Measurements from ENCODE around the gene IRGM.
"Not testable (repeated sequence)": the region's sequence is repeated elsewhere in the genome, so short reads cannot be mapped to it uniquely, and the experiment has no call there.

The IRGM gene, protein sequence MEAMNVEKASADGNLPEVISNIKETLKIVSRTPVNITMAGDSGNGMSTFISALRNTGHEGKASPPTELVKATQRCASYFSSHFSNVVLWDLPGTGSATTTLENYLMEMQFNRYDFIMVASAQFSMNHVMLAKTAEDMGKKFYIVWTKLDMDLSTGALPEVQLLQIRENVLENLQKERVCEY

GRCh38 chr5:150846308-150846653 lies at the start of gene IRGM:
Gene IRGM (plus strand): TSS chr5:150846521. CDS start chr5:150848124, 1,603 bp downstream.
- not testable (repeated sequence) for DNase-seq

DNA sequence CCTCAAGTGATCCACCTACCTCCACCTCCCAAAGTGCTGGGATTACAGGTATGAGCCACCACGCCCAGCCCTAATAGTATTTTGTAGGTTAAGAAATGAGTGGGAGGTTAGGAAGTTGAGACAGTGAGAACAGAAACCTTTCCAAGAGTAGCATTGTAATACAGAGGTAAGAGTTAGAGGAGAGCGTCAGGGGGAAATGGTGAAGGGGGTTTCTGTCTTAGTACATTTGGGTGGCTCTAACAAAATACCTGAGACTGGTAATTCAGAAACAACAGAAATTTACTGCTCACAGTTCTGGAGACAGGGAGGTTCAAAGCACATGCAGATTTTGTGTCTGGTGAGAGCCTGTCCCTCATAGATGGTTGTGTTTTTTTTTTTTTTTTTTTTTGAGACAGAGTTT lies 48.9 kb upstream of the IRGM start:
- no peak for DNase-seq

DNA sequence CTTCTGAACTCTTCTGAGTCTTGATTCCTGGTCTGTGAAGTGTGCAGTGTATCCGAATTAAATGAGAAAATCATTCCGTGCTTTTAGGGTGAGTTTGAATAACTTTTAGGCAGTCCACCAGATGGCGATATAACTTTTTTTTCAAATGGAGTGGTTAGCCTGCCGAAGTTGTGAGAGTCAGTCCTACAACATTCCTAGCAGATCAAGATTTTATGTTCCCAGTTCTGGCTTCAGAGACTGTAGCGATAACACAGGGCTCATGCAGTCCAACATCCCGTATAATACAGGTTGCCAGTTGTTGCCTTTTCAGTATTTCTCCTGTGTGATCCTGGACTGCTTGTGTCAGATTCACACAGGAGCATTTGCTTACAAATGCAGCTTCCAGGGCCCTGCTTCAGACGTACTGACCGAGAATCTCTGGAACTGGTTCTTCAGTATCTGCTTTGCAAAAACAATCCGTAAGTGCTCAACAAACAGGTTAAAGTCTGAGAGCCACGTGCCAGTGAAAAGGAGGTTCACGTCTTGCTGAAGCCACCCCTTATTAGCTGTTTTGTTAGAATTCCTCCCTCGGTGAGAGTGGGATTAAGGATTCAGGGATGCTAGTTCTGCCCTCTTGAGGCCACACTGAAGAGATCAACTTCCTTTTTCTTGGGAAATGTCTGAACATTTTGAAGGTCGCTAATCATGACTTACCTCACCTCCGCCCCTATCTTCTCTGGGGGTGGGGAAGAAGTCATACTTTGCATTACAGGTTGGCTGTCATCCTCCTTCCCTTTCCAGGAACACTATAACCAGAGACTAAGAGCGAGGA lies 45.0 kb upstream of the IRGM start:
- peak; percentile 53 to 79 (median 77) for DNase-seq

DNA sequence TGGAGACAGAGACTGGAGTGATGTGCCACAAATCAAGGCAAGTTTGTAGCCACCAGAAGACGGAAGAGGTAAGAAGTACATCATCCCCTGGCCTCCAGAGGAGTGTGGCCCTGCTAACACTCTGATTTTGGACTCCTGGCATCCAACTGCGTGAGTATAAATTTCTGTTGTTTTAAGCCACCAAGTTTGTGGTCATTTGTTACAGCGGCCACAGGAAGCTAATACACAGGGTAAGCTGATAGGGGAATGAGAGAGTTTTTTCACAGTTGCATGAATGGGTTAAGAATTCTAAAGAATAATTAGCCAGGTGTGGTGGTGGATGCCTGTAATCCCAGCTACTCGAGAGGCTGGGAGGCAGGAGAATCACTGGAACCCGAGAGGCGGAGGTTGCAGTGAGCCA lies 41.9 kb upstream of the IRGM start:
- DNase-seq: no peak

DNA sequence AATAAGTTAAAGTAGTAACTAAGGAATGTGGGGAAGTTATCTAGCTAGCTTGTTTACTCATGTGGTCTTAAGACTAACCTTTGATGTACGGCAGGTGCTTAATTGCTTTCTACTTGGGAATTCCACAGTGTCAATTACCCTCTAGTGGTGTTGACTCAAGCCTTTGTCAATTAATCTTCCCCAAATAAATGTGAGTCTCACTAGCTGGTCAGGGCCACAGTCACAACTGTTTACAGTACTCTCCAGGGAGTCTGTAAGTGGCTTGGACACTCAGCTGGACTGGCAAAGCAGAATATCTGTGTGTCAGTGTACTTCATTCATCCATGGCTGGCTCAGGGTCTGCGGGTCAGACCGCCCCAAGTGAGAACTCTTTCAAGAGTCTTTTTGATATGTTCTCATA lies 37.0 kb upstream of the IRGM start:
- DNase-seq: no peak

- DNase-seq: no peak
Observed at GRCh38 chr5:150815010-150815409, 31.3 kb upstream of the IRGM start.

- DNase-seq: no peak
Observed at GRCh38 chr5:150816946-150817345, 29.4 kb upstream of the IRGM start.

DNA sequence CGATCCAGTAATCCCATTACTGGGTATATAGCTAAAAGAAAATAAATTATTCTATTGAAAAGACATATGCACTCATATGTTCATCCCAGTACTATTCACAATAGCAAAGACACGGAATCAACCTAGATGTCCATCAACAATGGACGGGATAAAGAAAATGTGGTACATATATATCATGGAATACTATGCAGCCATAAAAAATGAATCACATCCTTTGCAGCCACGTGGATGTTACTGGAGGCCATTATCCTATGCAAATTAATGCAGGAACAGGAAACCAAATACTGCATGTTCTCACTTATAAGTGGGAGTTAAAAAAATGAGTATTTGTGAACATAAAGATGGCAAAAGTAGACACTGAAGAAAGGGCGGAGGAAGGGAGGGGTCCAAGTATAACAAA lies 16.6 kb upstream of the IRGM start:
- no peak for DNase-seq

DNA sequence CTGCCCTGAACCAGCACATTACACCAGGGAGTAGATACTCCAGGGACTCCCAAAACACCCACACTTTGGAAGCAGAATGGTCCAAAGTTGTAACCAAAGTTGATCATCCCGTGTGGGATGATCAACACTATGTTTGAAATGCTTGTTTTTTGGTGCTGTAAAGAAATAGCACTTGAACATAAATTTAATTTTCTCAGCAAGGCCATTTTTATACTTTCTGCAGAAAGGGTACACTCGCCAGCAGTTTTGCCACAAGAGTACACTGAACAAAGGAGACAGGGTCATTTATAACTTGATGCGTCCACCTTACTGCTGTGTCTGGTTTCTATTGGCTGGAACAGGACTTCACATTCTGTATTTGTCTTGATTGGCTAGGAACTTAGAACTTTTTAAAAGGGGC lies 14.5 kb upstream of the IRGM start:
- not testable (repeated sequence) for DNase-seq

- no peak for DNase-seq
Observed at GRCh38 chr5:150836064-150836463, 10.3 kb upstream of the IRGM start.

DNA sequence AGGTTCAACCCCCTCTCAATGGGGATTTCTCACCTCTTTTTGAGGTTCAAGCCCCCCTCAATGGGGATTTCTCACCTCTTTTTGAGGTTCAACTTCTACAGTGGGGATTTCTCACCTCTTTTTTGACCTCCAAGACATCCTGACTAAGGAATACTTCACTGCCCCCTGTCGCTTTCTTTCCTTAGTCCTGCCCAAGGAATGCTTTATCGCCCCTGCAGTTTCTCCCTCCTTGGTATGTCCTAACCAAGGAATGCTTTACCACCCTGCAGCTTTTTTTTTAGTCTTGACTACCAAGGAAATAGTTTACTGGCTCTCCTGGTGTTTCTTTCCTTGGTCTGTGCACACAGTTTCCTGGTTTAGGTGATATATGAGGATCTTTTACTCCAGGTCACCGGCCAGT lies 9.6 kb upstream of the IRGM start:
- DNase-seq: no peak

GRCh38 chr5:150845185-150845859 lies 999 bp upstream of the IRGM start:
- not testable (repeated sequence) for DNase-seq

- peak; percentile 86 to 92 (median 89) for DNase-seq
Observed at GRCh38 chr5:150846654-150847333, 473 bp downstream of the IRGM start.

DNA sequence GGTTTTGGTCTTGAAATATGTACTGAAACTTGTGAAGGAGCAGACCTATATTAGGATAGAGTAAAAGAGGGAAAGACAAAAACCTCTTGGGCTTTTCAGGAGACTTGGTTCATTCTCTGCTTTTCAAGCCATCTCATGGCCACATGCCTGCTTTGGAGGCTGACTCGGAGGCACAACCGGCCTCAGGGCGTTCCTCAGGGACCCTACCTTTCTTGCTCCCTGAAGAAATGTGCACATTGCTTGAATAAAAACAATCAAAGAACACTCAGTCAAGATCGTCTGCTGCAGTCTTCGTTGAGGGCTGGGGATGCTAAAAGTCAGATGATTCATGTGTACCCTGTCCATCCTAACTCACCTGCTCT lies 994 bp downstream of the IRGM start:
- DNase-seq: no peak

DNA sequence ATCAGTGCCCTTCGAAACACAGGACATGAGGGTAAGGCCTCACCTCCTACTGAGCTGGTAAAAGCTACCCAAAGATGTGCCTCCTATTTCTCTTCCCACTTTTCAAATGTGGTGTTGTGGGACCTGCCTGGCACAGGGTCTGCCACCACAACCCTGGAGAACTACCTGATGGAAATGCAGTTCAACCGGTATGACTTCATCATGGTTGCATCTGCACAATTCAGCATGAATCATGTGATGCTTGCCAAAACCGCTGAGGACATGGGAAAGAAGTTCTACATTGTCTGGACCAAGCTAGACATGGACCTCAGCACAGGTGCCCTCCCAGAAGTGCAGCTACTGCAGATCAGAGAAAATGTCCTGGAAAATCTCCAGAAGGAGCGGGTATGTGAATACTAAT lies 1.9 kb downstream of the IRGM start:
- no peak for DNase-seq

DNA sequence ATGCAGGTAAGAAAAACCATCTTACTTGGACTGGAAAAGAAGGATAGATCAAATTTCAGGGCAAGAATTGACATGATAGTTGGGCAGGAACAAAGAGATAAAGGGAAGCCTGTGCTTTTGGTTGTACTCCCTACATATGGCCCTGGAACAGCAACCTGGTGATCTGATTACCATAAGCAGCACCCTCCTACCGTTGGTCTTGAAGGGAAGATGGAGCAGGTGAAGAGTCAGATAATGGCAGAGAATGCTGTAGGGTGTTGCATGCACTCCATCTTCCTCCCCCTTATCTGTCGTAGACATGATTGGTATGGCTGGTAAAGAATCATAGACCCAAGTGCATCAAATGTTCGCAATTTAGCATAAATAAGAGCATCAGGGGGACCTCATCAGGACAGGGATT lies 4.7 kb downstream of the IRGM start:
- DNase-seq: no peak

GRCh38 chr5:150853561-150853960 lies 7.2 kb downstream of the IRGM start:
- peak; percentile 37 to 53 (median 42) for DNase-seq

- not testable (repeated sequence) for DNase-seq
Observed at GRCh38 chr5:150856700-150857099, 10.4 kb downstream of the IRGM start.

DNA sequence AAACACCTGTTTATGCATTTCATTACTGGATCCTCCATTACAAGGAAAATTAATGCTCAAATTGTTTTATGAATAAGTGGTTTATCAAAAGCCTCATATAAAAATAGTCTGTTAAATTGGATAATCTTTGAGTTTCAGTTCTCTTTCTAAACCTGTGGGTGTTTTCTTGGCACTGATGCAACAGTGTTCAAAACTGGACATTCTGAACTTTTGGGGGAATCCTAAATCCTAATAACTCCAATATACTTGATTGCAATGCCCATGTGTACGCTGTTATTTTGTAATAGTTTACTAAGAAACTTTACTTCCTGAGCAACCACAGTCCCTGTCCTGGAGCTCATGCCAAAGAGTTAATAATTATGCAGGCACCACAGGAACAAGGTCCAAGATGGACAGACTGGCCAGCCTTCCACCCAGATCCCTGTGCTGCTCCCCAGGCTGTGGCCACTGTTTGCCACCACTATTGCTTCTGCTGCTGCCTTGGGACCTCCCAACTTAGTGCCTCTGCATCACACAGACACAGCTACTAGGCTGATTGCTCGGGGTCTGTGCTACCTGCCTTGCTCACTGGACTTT lies 14.0 kb downstream of the IRGM start:
- peak; percentile 48 to 73 (median 65) for DNase-seq

- peak in 2 of 3 donors; percentile 29 for DNase-seq
Observed at GRCh38 chr5:150862070-150862469, 15.7 kb downstream of the IRGM start.

DNA sequence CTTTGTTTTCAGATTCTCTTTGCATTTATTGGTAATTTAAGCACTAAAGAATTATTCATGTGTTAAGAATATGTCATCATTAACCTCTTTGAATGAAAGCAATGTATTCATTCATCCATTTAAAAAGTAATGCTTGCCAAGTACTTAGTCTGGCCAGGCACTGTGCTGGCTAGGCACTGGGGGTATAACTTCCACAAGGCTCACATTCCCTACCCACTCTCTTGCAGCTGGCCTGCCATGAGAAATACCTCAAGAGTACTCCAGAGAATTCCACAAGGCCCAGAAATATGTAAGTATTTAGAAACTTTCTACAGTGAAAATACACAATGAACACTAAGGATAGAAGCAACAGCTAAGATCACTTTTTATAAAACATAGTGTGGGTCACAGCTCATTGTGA lies 33.0 kb downstream of the IRGM start:
- no peak for DNase-seq

- no peak for DNase-seq
Observed at GRCh38 chr5:150895431-150896428, 49.4 kb downstream of the IRGM start.

Data from suppressor macrophage treated with lipopolysaccharide for 1 hour (primary cell).